Natural killer cell (primary cell): ENCODE measurements around the gene MT1F. TPM values are rescaled to one million over a fixed set of nuclear protein-coding genes. Genes with fewer than 3 reads are reported as not detected.

Experiments
- ATAC-seq, 3 donors: fragments of 150-1000 bp in 2 of 3; fragments of 200-7000 bp in 1 of 3; cut with Tn5 transposase; 1 replicate in 1 of 3; 2 replicates in 2 of 3; pipeline ENCODE4 v1.10.0; 2021; ENCODE audit warnings: mild to moderate bottlenecking in 2 of 3, moderate library complexity in 2 of 3
- DNase-seq, 2 donors: peaks; one replicate each; pipeline versions ENCODE4 v3.0.0 to v3.0.0-alpha.2; 2013 to 2021; ENCODE audit warnings: mixed read lengths in 1 of 2
- H3K27ac ChIP-seq: one replicate; pipeline ENCODE4 v1.5.1; 2013; ENCODE audit warnings: mild to moderate bottlenecking, low read length
- H3K27me3 ChIP-seq: one replicate; pipeline ENCODE4 v1.6.1; 2013; ENCODE audit warnings: low read length; ENCODE audit not compliant: control insufficient read depth, insufficient read depth
- H3K36me3 ChIP-seq: one replicate; pipeline ENCODE4 v1.6.1; 2013; ENCODE audit warnings: low read length; ENCODE audit not compliant: control insufficient read depth, insufficient read depth
- H3K4me1 ChIP-seq: one replicate; pipeline ENCODE4 v1.6.1; 2013; ENCODE audit warnings: low read length; ENCODE audit not compliant: control insufficient read depth, insufficient read depth
- H3K4me3 ChIP-seq: one replicate; pipeline ENCODE4 v1.5.1; 2013; ENCODE audit warnings: low read length
- H3K9me3 ChIP-seq: one replicate; pipeline ENCODE4 v1.6.1; 2013; ENCODE audit warnings: low read length; ENCODE audit not compliant: control insufficient read depth, insufficient read depth
- H3K27ac Mint-ChIP-seq, 2 donors: one replicate each; pipeline ENCODE4 v1.8.0; 2022; ENCODE audit warnings: mild to moderate bottlenecking in 2 of 2, mixed read lengths in 2 of 2, moderate library complexity in 1 of 2
- H3K27me3 Mint-ChIP-seq, 2 donors: one replicate each; pipeline ENCODE4 v1.8.0; 2022; ENCODE audit warnings: low read depth in 2 of 2, mixed read lengths in 2 of 2
- H3K36me3 Mint-ChIP-seq: one replicate; pipeline ENCODE4 v1.8.0; 2022; ENCODE audit warnings: mixed read lengths
- H3K4me1 Mint-ChIP-seq, 2 donors: one replicate each; pipeline ENCODE4 v1.8.0; 2022; ENCODE audit warnings: mixed read lengths in 2 of 2
- H3K4me3 Mint-ChIP-seq: one replicate; pipeline ENCODE4 v1.8.0; 2022; ENCODE audit warnings: mild to moderate bottlenecking, moderate library complexity, mixed read lengths
- H3K9me3 Mint-ChIP-seq, 2 donors: one replicate each; pipeline ENCODE4 v1.8.0; 2022; ENCODE audit warnings: mixed read lengths in 2 of 2
- CTCF ChIP-seq: fragments of 200-600 bp; IDR thresholded peaks from one replicate; pipeline ENCODE4 v1.8.0; 2022; ENCODE audit warnings: antibody characterized with exemption
- WGBS: methylation state at CpG from one replicate; pipeline ENCODE4 v1.1.7; 2013; ENCODE audit warnings: missing lambda C conversion rate; ENCODE audit not compliant: insufficient coverage; 5-methylcytosine and 5-hydroxymethylcytosine counted together
- intact Hi-C: fragments of 100-400 bp; cut with micrococcal nuclease; formaldehyde crosslinking; loops from one replicate; pipeline ENCODE4 v1.14.2; 2022
- total RNA-seq, 4 donors: library from RNA; stranded (reverse); fragments of 120-200 nt in 1 of 4; gene quantifications; one replicate each; pipeline versions ENCODE4 v1.2.3 to v1.2.4, GENCODE V29; 2013 to 2022

MT1F gene
- total RNA-seq, 3 donors from 2014 or later (not counting 1 experiment from before 2014, with no cell fraction given): 3.8 to 8.0 (median 5.4) TPM

DNA sequence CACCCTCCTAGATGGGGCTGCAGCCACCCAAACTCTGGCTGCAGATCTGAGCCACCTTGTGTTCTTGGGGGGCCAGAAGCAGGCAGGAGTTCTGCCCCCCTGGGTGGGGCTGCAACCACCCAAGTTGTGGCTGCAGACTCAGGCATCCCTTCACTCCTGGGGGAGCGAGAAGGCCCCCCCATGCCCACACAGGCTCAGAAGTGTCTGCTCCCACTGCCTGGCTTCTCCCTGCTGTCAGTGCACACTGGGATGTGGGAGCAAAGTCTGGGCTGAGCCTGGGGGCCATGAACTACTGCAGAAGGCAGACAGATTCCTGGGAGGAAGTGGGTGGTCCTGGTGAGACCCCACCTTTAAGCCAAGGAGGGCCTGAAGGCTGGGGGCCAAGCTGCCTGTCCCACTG lies 37.5 kb downstream of the MT1F start:
- H3K36me3 Mint-ChIP-seq: no peaks in the 10 kb centered on the region
- peaks cover 4 to 6% of the 10 kb centered on the region in 2 donors for H3K27me3 Mint-ChIP-seq
- H3K9me3 Mint-ChIP-seq: no peaks in the 10 kb centered on the region
- no peaks in the 10 kb centered on the region for H3K4me1 Mint-ChIP-seq
- DNase-seq: no peak
- H3K9me3 ChIP-seq: peaks cover 3% of the 10 kb centered on the region
- intact Hi-C loops: no loop called here
- H3K4me3 Mint-ChIP-seq: no peak overlapping the region
- no peak overlapping the region for H3K27ac Mint-ChIP-seq
- no peaks in the 10 kb centered on the region for H3K27me3 ChIP-seq
- TF ChIP-seq CTCF: no peak
- ATAC-seq: no peak
- H3K27ac ChIP-seq: no peak overlapping the region
- no peak overlapping the region for H3K4me3 ChIP-seq
- WGBS: 58% methylated on average over 1 of the region's 1 CpG
- no peaks in the 10 kb centered on the region for H3K4me1 ChIP-seq
- no peaks in the 10 kb centered on the region for H3K36me3 ChIP-seq

DNA sequence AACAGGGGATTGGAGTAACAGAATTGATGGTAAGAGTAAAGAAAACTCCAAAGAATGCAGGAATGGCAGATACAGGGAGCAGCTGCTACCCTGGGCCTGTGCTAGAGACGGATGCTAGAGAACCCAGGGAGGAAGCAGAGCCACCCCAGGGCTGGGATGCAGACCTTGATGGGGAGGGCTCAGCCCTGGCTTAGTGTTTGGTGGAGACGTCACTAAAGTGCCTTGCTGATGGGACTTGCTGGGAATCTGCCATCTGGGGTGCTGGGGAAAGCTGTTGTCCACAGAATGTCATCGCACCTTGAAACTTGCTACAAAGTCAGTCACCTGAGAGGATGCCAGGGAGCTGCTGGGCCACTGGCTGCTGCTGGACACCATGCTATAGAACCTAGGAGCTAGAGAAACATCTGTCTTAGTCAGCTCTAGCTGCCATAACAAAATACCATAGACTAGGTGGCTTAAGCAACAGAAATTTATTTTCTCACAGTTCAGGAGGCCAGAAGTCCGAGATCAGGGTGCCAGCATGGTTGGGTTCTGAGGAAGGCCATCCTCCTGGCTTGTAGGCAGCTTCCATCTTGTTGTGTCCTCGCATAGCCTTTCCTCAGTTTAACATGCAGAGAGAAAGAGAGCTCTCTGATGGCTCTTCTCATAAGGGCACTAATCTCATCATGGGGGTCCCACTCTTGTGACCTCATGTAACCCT lies 39.8 kb downstream of the MT1F start:
- no peaks in the 10 kb centered on the region for H3K4me1 ChIP-seq
- H3K9me3 Mint-ChIP-seq: no peaks in the 10 kb centered on the region
- 90% methylated on average over 5 of the region's 5 CpGs for WGBS
- H3K4me3 ChIP-seq: no peak overlapping the region
- no peaks in the 10 kb centered on the region for H3K27me3 ChIP-seq
- no peaks in the 10 kb centered on the region for H3K27me3 Mint-ChIP-seq
- H3K27ac Mint-ChIP-seq: no peak overlapping the region
- H3K27ac ChIP-seq: no peak overlapping the region
- ATAC-seq (no peak), DNase-seq (no peak)
- H3K36me3 Mint-ChIP-seq: no peaks in the 10 kb centered on the region
- H3K36me3 ChIP-seq: no peaks in the 10 kb centered on the region
- H3K9me3 ChIP-seq: peaks cover 3% of the 10 kb centered on the region
- no peak overlapping the region for H3K4me3 Mint-ChIP-seq
- TF ChIP-seq CTCF: no peak
- H3K4me1 Mint-ChIP-seq: peaks cover 0 to 7% of the 10 kb centered on the region in 2 donors
- intact Hi-C loops: no loop called here

GRCh38 chr16:56700195-56700594 lies 42.4 kb downstream of the MT1F start:
- Mint-ChIP-seq H3K4me1 (peaks cover 0 to 7% of the 10 kb centered on the region in 2 donors), H3K36me3 (no peaks in the 10 kb centered on the region), H3K4me3 (no peak overlapping the region), H3K27me3 (no peaks in the 10 kb centered on the region), H3K27ac (no peak overlapping the region), H3K9me3 (no peaks in the 10 kb centered on the region)
- H3K27me3 ChIP-seq: no peaks in the 10 kb centered on the region
- TF ChIP-seq CTCF: no peak
- ATAC-seq (no peak), DNase-seq (no peak)
- H3K9me3 ChIP-seq: peaks cover 3% of the 10 kb centered on the region
- no peak overlapping the region for H3K4me3 ChIP-seq
- intact Hi-C loops: loop anchor here (5.0 kb wide), 1 partner anchor 753 kb away; no protein-coding TSS in a partner anchor
- WGBS: 60% methylated on average over 1 of the region's 1 CpG
- no peak overlapping the region for H3K27ac ChIP-seq
- no peaks in the 10 kb centered on the region for H3K4me1 ChIP-seq
- H3K36me3 ChIP-seq: no peaks in the 10 kb centered on the region

GRCh38 chr16:56700631-56701030 lies 42.9 kb downstream of the MT1F start:
- Histone ChIP-seq H3K27ac (no peak overlapping the region), H3K4me1 (no peaks in the 10 kb centered on the region), H3K4me3 (no peak overlapping the region), H3K9me3 (peaks cover 3% of the 10 kb centered on the region), H3K36me3 (no peaks in the 10 kb centered on the region), H3K27me3 (no peaks in the 10 kb centered on the region)
- ATAC-seq (no peak), DNase-seq (no peak)
- H3K9me3 Mint-ChIP-seq: no peaks in the 10 kb centered on the region
- no peak overlapping the region for H3K27ac Mint-ChIP-seq
- TF ChIP-seq CTCF: no peak
- H3K27me3 Mint-ChIP-seq: no peaks in the 10 kb centered on the region
- peaks cover 0 to 7% of the 10 kb centered on the region in 2 donors for H3K4me1 Mint-ChIP-seq
- H3K36me3 Mint-ChIP-seq: no peaks in the 10 kb centered on the region
- intact Hi-C loops: loop anchor here (5.0 kb wide), 1 partner anchor 753 kb away; no protein-coding TSS in a partner anchor
- 92% methylated on average over 1 of the region's 1 CpG for WGBS
- no peak overlapping the region for H3K4me3 Mint-ChIP-seq
